Measurements from ENCODE around the gene STK39. TPM values are rescaled to one million over a fixed set of nuclear protein-coding genes. Genes with fewer than 3 reads are reported as not detected.

Gene STK39
- total RNA-seq, 4 donors from 2014 or later, result 13.8 to 28.2 (median 18.3) TPM

GRCh38 chr2:167939514-167940345 is 307.7 kb downstream of the STK39 start:
- H3K27ac ChIP-seq, result no peak overlapping the region
- 83% methylated on average over 5 of the region's 5 CpGs for WGBS

GRCh38 chr2:167937403-167937802 is 310.0 kb downstream of the STK39 start:
- no peaks in the 10 kb centered on the region for H3K36me3 ChIP-seq
- no peak overlapping the region for H3K4me3 ChIP-seq
- WGBS, result 97% methylated on average over 1 of the region's 1 CpG
- no peak for TF ChIP-seq POLR2A (IDR thresholded peaks at IDR 0.05)
- TF ChIP-seq EP300 (IDR thresholded peaks at IDR 0.05), result no peak
- TF ChIP-seq POLR2AphosphoS5 (IDR thresholded peaks at IDR 0.05), result no peak
- TF ChIP-seq CTCF (IDR thresholded peaks at IDR 0.05), result no peak
- H3K4me1 ChIP-seq, result no peaks in the 10 kb centered on the region
- no peak overlapping the region for H3K27ac ChIP-seq
- DNase-seq (ENCODE audit: low spot score in 2 of 2), result no peak
- no peaks in the 10 kb centered on the region for H3K27me3 ChIP-seq
- H3K9me3 ChIP-seq, result no peaks in the 10 kb centered on the region

More at GRCh38 chr2:167939514-167940345, 307.7 kb downstream of the STK39 start:
- TF ChIP-seq EP300 (IDR thresholded peaks at IDR 0.05) (no peak), POLR2A (IDR thresholded peaks at IDR 0.05) (no peak), POLR2AphosphoS5 (IDR thresholded peaks at IDR 0.05) (no peak), CTCF (IDR thresholded peaks at IDR 0.05) (no peak)
- H3K36me3 ChIP-seq, result no peaks in the 10 kb centered on the region
- H3K9me3 ChIP-seq, result no peaks in the 10 kb centered on the region
- no peaks in the 10 kb centered on the region for H3K4me1 ChIP-seq
- no peak overlapping the region for H3K4me3 ChIP-seq
- DNase-seq (ENCODE audit: low spot score in 2 of 2), result no peak
- H3K27me3 ChIP-seq, result no peaks in the 10 kb centered on the region

GRCh38 chr2:167935803-167936110 is 311.6 kb downstream of the STK39 start:
- 83% methylated on average over 4 of the region's 4 CpGs for whole genome bisulfite sequencing
- DNase-seq (ENCODE audit: low spot score in 2 of 2), result no peak

GRCh38 chr2:167933097-167933814 is 314.1 kb downstream of the STK39 start:
- 92% methylated on average over 4 of the region's 4 CpGs for WGBS
- TF ChIP-seq POLR2AphosphoS5 (IDR thresholded peaks at IDR 0.05) (no peak), EP300 (IDR thresholded peaks at IDR 0.05) (no peak), POLR2A (IDR thresholded peaks at IDR 0.05) (no peak), CTCF (IDR thresholded peaks at IDR 0.05) (no peak)
- H3K4me1 ChIP-seq, result no peaks in the 10 kb centered on the region
- no peak overlapping the region for H3K4me3 ChIP-seq
- H3K27me3 ChIP-seq, result no peaks in the 10 kb centered on the region
- DNase-seq (ENCODE audit: low spot score in 2 of 2), result no peak
- H3K27ac ChIP-seq, result no peak overlapping the region
- H3K9me3 ChIP-seq, result no peaks in the 10 kb centered on the region
- H3K36me3 ChIP-seq, result no peaks in the 10 kb centered on the region

More at GRCh38 chr2:167935803-167936110, 311.6 kb downstream of the STK39 start:
- Histone ChIP-seq H3K27ac (no peak overlapping the region), H3K4me1 (no peaks in the 10 kb centered on the region), H3K36me3 (no peaks in the 10 kb centered on the region), H3K27me3 (no peaks in the 10 kb centered on the region), H3K4me3 (no peak overlapping the region), H3K9me3 (no peaks in the 10 kb centered on the region)
- TF ChIP-seq POLR2A (IDR thresholded peaks at IDR 0.05) (no peak), POLR2AphosphoS5 (IDR thresholded peaks at IDR 0.05) (no peak), EP300 (IDR thresholded peaks at IDR 0.05) (no peak), CTCF (IDR thresholded peaks at IDR 0.05) (no peak)

GRCh38 chr2:167932123-167932693 is 315.2 kb downstream of the STK39 start:
- WGBS, result 83% methylated on average over 4 of the region's 4 CpGs
- H3K4me3 ChIP-seq, result no peak overlapping the region

More at GRCh38 chr2:167932123-167932693, 315.2 kb downstream of the STK39 start:
- Histone ChIP-seq H3K4me1 (no peaks in the 10 kb centered on the region), H3K9me3 (no peaks in the 10 kb centered on the region), H3K27ac (no peak overlapping the region), H3K36me3 (no peaks in the 10 kb centered on the region), H3K27me3 (no peaks in the 10 kb centered on the region)
- no peak for DNase-seq (ENCODE audit: low spot score in 2 of 2)
- TF ChIP-seq CTCF (IDR thresholded peaks at IDR 0.05) (no peak), EP300 (IDR thresholded peaks at IDR 0.05) (no peak), POLR2AphosphoS5 (IDR thresholded peaks at IDR 0.05) (no peak), POLR2A (IDR thresholded peaks at IDR 0.05) (no peak)
